ENCODE results near the gene SPATA13. TPM values are rescaled to one million over a fixed set of nuclear protein-coding genes. Genes with fewer than 3 reads are reported as not detected.

The SPATA13 gene
- total and polyA plus RNA-seq, 2 donors (not counting 1 experiment from before 2014, with no cell fraction given) = 5.7 to 8.3 TPM

GRCh38 chr13:24339937-24340607, 179.6 kb downstream of the SPATA13 start:
- DNase-seq (no peak), ATAC-seq (ENCODE audit: low read depth) (no peak)
- 81% methylated on average over 20 of the region's 35 CpGs for WGBS (ENCODE audit: insufficient coverage)

More at GRCh38 chr13:24339937-24340607, 179.6 kb downstream of the SPATA13 start:
- CTCF ChIA-PET = no interaction called here
- no peaks in the 10 kb centered on the region for H3K36me3 ChIP-seq (replicated peaks in 1 of 2; ENCODE audit: control extremely low read depth in 1 of 2, control insufficient read depth in 1 of 2, extremely low read depth in 1 of 2, insufficient read depth in 2 of 2, low read length in 1 of 2)
- no peak overlapping the region for H2AFZ ChIP-seq (ENCODE audit: insufficient read depth, low read depth, low read length, poor library complexity, severe bottlenecking)
- H3K9me3 ChIP-seq (ENCODE audit: control extremely low read depth in 1 of 3, control insufficient read depth in 2 of 3, insufficient read depth in 1 of 3, low read length in 2 of 3) = peaks cover 0 to 22% (median 0%) of the 10 kb centered on the region in 3 donors
- no peak overlapping the region for H3K4me2 ChIP-seq (replicated peaks; ENCODE audit: low read depth, low read length, poor library complexity, severe bottlenecking)
- H3K9ac ChIP-seq (ENCODE audit: low read length) = no peak overlapping the region
- no peaks in the 10 kb centered on the region for H3K9me3 Mint-ChIP-seq (ENCODE audit: insufficient read depth)
- POLR2A ChIA-PET = no interaction called here
- H3K4me1 ChIP-seq (ENCODE audit: control insufficient read depth in 2 of 2, insufficient read depth in 2 of 2, low read length in 2 of 2) = no peaks in the 10 kb centered on the region
- H3K27me3 ChIP-seq (replicated peaks in 1 of 4; ENCODE audit: control extremely low read depth in 1 of 4, control insufficient read depth in 3 of 4, insufficient read depth in 4 of 4, low read length in 3 of 4) = peaks cover 0 to 2% (median 0%) of the 10 kb centered on the region in 4 experiments
- no peak overlapping the region for H3K27ac ChIP-seq (ENCODE audit: low read length in 2 of 2)
- H3K4me1 Mint-ChIP-seq = no peaks in the 10 kb centered on the region
- no peak overlapping the region for H3K4me3 Mint-ChIP-seq
- H3K27me3 Mint-ChIP-seq = peaks cover 22% of the 10 kb centered on the region
- TF ChIP-seq EZH2 (IDR thresholded peaks at IDR 0.05; ENCODE audit: borderline replicate concordance, insufficient read depth, low read depth, low read length, poor library complexity, severe bottlenecking) = no peak
- TF ChIP-seq CTCF (IDR thresholded peaks at IDR 0.05) = no peak
- no peaks in the 10 kb centered on the region for H3K79me2 ChIP-seq (ENCODE audit: control insufficient read depth, insufficient read depth, low read length)
- intact Hi-C loops (cut with micrococcal nuclease) = no loop called here
- no peaks in the 10 kb centered on the region for H4K20me1 ChIP-seq (ENCODE audit: control insufficient read depth, insufficient read depth, low read length, poor library complexity, severe bottlenecking)
- no peak overlapping the region for H3K27ac Mint-ChIP-seq
- H3K4me3 ChIP-seq (ENCODE audit: control extremely low read depth in 1 of 5, extremely low read depth in 1 of 5, insufficient read depth in 1 of 5, low read depth in 2 of 5, low read length in 4 of 5) = no peak overlapping the region

All from B cell (primary cell).